Measurements from ENCODE around the gene TENM4.
"Not testable (repeated sequence)": the region's sequence is repeated elsewhere in the genome, so short reads cannot be mapped to it uniquely, and the experiment has no call there.

TENM4 gene

GRCh38 chr11:78914503-78914902 lies 526.3 kb downstream of the TENM4 start:
- no peak for DNase-seq

GRCh38 chr11:78912778-78913177 lies 528.1 kb downstream of the TENM4 start:
- no peak for DNase-seq

GRCh38 chr11:78910322-78910721 lies 530.5 kb downstream of the TENM4 start:
- DNase-seq: no peak

- DNase-seq: no peak
Measured at GRCh38 chr11:78909386-78909785, 531.4 kb downstream of the TENM4 start.

GRCh38 chr11:78907636-78908035 lies 533.2 kb downstream of the TENM4 start:
- no peak for DNase-seq

GRCh38 chr11:78906566-78906965 lies 534.3 kb downstream of the TENM4 start:
- no peak for DNase-seq

GRCh38 chr11:78905756-78906155 lies 535.1 kb downstream of the TENM4 start:
- no peak for DNase-seq

GRCh38 chr11:78902771-78903507 lies 537.9 kb downstream of the TENM4 start:
- DNase-seq: no peak

GRCh38 chr11:78901831-78902230 lies 539.0 kb downstream of the TENM4 start:
- no peak for DNase-seq

GRCh38 chr11:78898266-78898775 lies 542.5 kb downstream of the TENM4 start:
- DNase-seq: no peak

- no peak for DNase-seq
Measured at GRCh38 chr11:78893996-78894395, 546.8 kb downstream of the TENM4 start.

- DNase-seq: no peak
Measured at GRCh38 chr11:78889698-78890097, 551.1 kb downstream of the TENM4 start.

GRCh38 chr11:78886616-78887015 lies 554.2 kb downstream of the TENM4 start:
- DNase-seq: no peak

- no peak for DNase-seq
Measured at GRCh38 chr11:78884761-78885160, 556.1 kb downstream of the TENM4 start.

- DNase-seq: no peak
Measured at GRCh38 chr11:78883506-78883905, 557.3 kb downstream of the TENM4 start.

GRCh38 chr11:78879094-78879980 lies 561.5 kb downstream of the TENM4 start:
- not testable (repeated sequence) for DNase-seq

GRCh38 chr11:78878631-78879030 lies 562.2 kb downstream of the TENM4 start:
- no peak for DNase-seq

- no peak for DNase-seq
Measured at GRCh38 chr11:78876676-78877075, 564.2 kb downstream of the TENM4 start.

GRCh38 chr11:78870655-78871054 lies 570.2 kb downstream of the TENM4 start:
- DNase-seq: no peak

- no peak for DNase-seq
Measured at GRCh38 chr11:78869293-78869692, 571.5 kb downstream of the TENM4 start.

- no peak for DNase-seq
Measured at GRCh38 chr11:78868563-78868962, 572.3 kb downstream of the TENM4 start.

GRCh38 chr11:78860720-78861422 lies 580.0 kb downstream of the TENM4 start:
- DNase-seq: no peak

All from amygdala (tissue), 56 donors.